CD14-positive monocyte (primary cell): ENCODE data around the gene FREM2. TPM values are rescaled to one million over a fixed set of nuclear protein-coding genes. Genes with fewer than 3 reads are reported as not detected.

Experiments used
- DNase-seq, 3 donors: peaks; one replicate each; pipeline ENCODE4 v3.0.0-alpha.2; 2011 to 2022
- H2AFZ ChIP-seq: 2 replicates; pipeline ENCODE4 v1.6.0; 2012; ENCODE audit warnings: mild to moderate bottlenecking, low read depth, low read length, inconsistent platforms; ENCODE audit not compliant: insufficient read depth, poor library complexity, severe bottlenecking
- H3K27ac ChIP-seq, 2 donors: 1 replicate in 1 of 2; 2 replicates in 1 of 2; pipeline ENCODE4 v1.5.1; 2012 to 2013; ENCODE audit warnings: low read length in 2 of 2, control low read depth in 1 of 2, inconsistent platforms in 1 of 2, low read depth in 1 of 2, mild to moderate bottlenecking in 1 of 2
- H3K27me3 ChIP-seq, 2 donors: one replicate each; pipeline versions ENCODE4 v1.6.0 to v1.6.1; 2011 to 2013; ENCODE audit warnings: low read length in 2 of 2; ENCODE audit not compliant: control insufficient read depth in 2 of 2, insufficient read depth in 2 of 2
- H3K36me3 ChIP-seq, 2 donors: replicated peaks in 1 of 2; 1 replicate in 1 of 2; 2 replicates in 1 of 2; pipeline versions ENCODE4 v1.5.1 to v1.6.1; 2012 to 2013; ENCODE audit warnings: low read length in 2 of 2, control low read depth in 1 of 2, inconsistent platforms in 1 of 2, mild to moderate bottlenecking in 1 of 2; ENCODE audit not compliant: insufficient read depth in 2 of 2, control insufficient read depth in 1 of 2
- H3K4me1 ChIP-seq, 2 donors: 1 replicate in 1 of 2; 2 replicates in 1 of 2; pipeline versions ENCODE4 v1.5.1 to v1.6.1; 2012 to 2013; ENCODE audit warnings: low read length in 2 of 2, control low read depth in 1 of 2, inconsistent platforms in 1 of 2, mild to moderate bottlenecking in 1 of 2, moderate library complexity in 1 of 2; ENCODE audit not compliant: insufficient read depth in 2 of 2, control insufficient read depth in 1 of 2
- H3K4me2 ChIP-seq: replicated peaks from 2 replicates; pipeline ENCODE3; 2012; ENCODE audit warnings: low read length, moderate library complexity, mild to moderate bottlenecking; ENCODE audit not compliant: poor library complexity, severe bottlenecking; ENCODE audit errors: extremely low read depth
- H3K4me3 ChIP-seq, 3 experiments: fragments of 200-600 bp in 1 of 3; sonication (generic) in 1 of 3; replicated peaks in 1 of 3; 1 replicate in 2 of 3; 2 replicates in 1 of 3; pipeline ENCODE4 v1.5.1; 2011 to 2013; ENCODE audit warnings: low read length in 3 of 3, mild to moderate bottlenecking in 3 of 3, control low read depth in 2 of 3, low read depth in 2 of 3, inconsistent platforms in 1 of 3, moderate library complexity in 1 of 3
- H3K79me2 ChIP-seq: 2 replicates; pipeline ENCODE4 v1.6.0; 2012; ENCODE audit warnings: mild to moderate bottlenecking, control low read depth, inconsistent platforms, low read length, moderate library complexity; ENCODE audit not compliant: insufficient read depth
- H3K9ac ChIP-seq: 2 replicates; pipeline ENCODE4 v1.6.0; 2017; ENCODE audit warnings: low read length, mild to moderate bottlenecking; ENCODE audit not compliant: insufficient read depth, poor library complexity, severe bottlenecking
- H3K9me3 ChIP-seq, 2 donors: replicated peaks in 1 of 2; 1 replicate in 1 of 2; 2 replicates in 1 of 2; pipeline versions ENCODE4 v1.5.1 to v1.6.1; 2012 to 2013; ENCODE audit warnings: low read length in 2 of 2, control low read depth in 1 of 2; ENCODE audit not compliant: control insufficient read depth in 1 of 2, insufficient read depth in 1 of 2
- H4K20me1 ChIP-seq: 2 replicates; pipeline ENCODE4 v1.6.0; 2012; ENCODE audit warnings: mild to moderate bottlenecking, low read length, control low read depth, moderate library complexity; ENCODE audit not compliant: insufficient read depth
- H3K27ac Mint-ChIP-seq, 7 donors: one replicate each; pipeline ENCODE4 v1.8.0; 2020; ENCODE audit warnings: mild to moderate bottlenecking in 7 of 7, mixed read lengths in 7 of 7, moderate library complexity in 6 of 7, inconsistent platforms in 2 of 7
- H3K27me3 Mint-ChIP-seq, 3 donors: one replicate each; pipeline ENCODE4 v1.8.0; 2021 to 2022; ENCODE audit warnings: low read depth in 3 of 3, mild to moderate bottlenecking in 3 of 3, mixed read lengths in 3 of 3, moderate library complexity in 3 of 3, inconsistent platforms in 1 of 3
- H3K36me3 Mint-ChIP-seq, 2 donors: one replicate each; pipeline ENCODE4 v1.8.0; 2020; ENCODE audit warnings: mixed read lengths in 2 of 2, inconsistent platforms in 1 of 2, mild to moderate bottlenecking in 1 of 2
- H3K4me1 Mint-ChIP-seq: one replicate; pipeline ENCODE4 v1.8.0; 2020; ENCODE audit warnings: mild to moderate bottlenecking, mixed read lengths
- H3K4me3 Mint-ChIP-seq, 2 donors: one replicate each; pipeline ENCODE4 v1.8.0; 2020; ENCODE audit warnings: mild to moderate bottlenecking in 2 of 2, mixed read lengths in 2 of 2, moderate library complexity in 1 of 2
- H3K9me3 Mint-ChIP-seq, 7 donors: one replicate each; pipeline ENCODE4 v1.8.0; 2020 to 2022; ENCODE audit warnings: mixed read lengths in 7 of 7, mild to moderate bottlenecking in 6 of 7, moderate library complexity in 6 of 7, inconsistent platforms in 2 of 7
- WGBS: methylation state at CpG from one replicate; pipeline ENCODE4 v1.1.5; 2013; ENCODE audit warnings: missing lambda C conversion rate; ENCODE audit not compliant: insufficient coverage; 5-methylcytosine and 5-hydroxymethylcytosine counted together
- intact Hi-C, 2 donors: fragments of 100-400 bp; cut with micrococcal nuclease; formaldehyde crosslinking; loops; one replicate each; pipeline versions ENCODE4 v1.15.0 to v1.15.1; 2023
- polyA plus RNA-seq, 3 donors: library from polyadenylated mRNA; depleted of rRNA in 1 of 3; unstranded in 2 of 3; stranded (reverse) in 1 of 3; fragments of 300-500 nt in 2 of 3; fragments of >200 nt in 1 of 3; fragmentation: Illumina TruSeq in 2 of 3; gene quantifications; 1 replicate in 2 of 3; 2 replicates in 1 of 3; pipeline ENCODE4 v1.2.3, GENCODE V29; 2012 to 2021
- TF ChIP-seq, protein P1 (sequence below): fragments of 200-600 bp; IDR thresholded peaks from one replicate; pipeline ENCODE4 v1.8.0; 2022; ENCODE audit warnings: antibody characterized with exemption, mild to moderate bottlenecking

The FREM2 gene
- polyA plus RNA-seq, 3 donors, result not detected

- intact Hi-C loops, result no loop called here
- no peak overlapping the region for H2AFZ ChIP-seq
- Mint-ChIP-seq H3K27ac (no peak overlapping the region), H3K4me1 (no peaks in the 10 kb centered on the region), H3K9me3 (no peaks in the 10 kb centered on the region), H3K36me3 (no peaks in the 10 kb centered on the region), H3K27me3 (peaks cover 0 to 2% (median 1%) of the 10 kb centered on the region in 3 donors), H3K4me3 (no peak overlapping the region)
- WGBS, result no CpG with 5 or more reads among the region's 2 CpGs
- TF ChIP-seq, protein P1, sequence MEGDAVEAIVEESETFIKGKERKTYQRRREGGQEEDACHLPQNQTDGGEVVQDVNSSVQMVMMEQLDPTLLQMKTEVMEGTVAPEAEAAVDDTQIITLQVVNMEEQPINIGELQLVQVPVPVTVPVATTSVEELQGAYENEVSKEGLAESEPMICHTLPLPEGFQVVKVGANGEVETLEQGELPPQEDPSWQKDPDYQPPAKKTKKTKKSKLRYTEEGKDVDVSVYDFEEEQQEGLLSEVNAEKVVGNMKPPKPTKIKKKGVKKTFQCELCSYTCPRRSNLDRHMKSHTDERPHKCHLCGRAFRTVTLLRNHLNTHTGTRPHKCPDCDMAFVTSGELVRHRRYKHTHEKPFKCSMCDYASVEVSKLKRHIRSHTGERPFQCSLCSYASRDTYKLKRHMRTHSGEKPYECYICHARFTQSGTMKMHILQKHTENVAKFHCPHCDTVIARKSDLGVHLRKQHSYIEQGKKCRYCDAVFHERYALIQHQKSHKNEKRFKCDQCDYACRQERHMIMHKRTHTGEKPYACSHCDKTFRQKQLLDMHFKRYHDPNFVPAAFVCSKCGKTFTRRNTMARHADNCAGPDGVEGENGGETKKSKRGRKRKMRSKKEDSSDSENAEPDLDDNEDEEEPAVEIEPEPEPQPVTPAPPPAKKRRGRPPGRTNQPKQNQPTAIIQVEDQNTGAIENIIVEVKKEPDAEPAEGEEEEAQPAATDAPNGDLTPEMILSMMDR, result no peak
- no peaks in the 10 kb centered on the region for H3K9me3 ChIP-seq
- no peak for DNase-seq
- H3K36me3 ChIP-seq, result no peaks in the 10 kb centered on the region
- H3K4me1 ChIP-seq, result no peaks in the 10 kb centered on the region
- no peak overlapping the region for H3K9ac ChIP-seq
- no peak overlapping the region for H3K4me2 ChIP-seq
- H4K20me1 ChIP-seq, result no peaks in the 10 kb centered on the region
- no peak overlapping the region for H3K4me3 ChIP-seq
- no peak overlapping the region for H3K27ac ChIP-seq
- no peaks in the 10 kb centered on the region for H3K27me3 ChIP-seq
- no peaks in the 10 kb centered on the region for H3K79me2 ChIP-seq
These were observed 79.9 kb downstream of the FREM2 start for GRCh38 chr13:38766799-38767198.

- intact Hi-C loops, result no loop called here
- Histone ChIP-seq H3K4me3 (no peak overlapping the region), H2AFZ (no peak overlapping the region), H3K4me1 (no peaks in the 10 kb centered on the region), H3K79me2 (no peaks in the 10 kb centered on the region), H3K9me3 (no peaks in the 10 kb centered on the region), H3K36me3 (no peaks in the 10 kb centered on the region), H3K4me2 (no peak overlapping the region), H3K9ac (no peak overlapping the region), H3K27ac (no peak overlapping the region), H4K20me1 (no peaks in the 10 kb centered on the region), H3K27me3 (no peaks in the 10 kb centered on the region)
- Mint-ChIP-seq H3K27ac (no peak overlapping the region), H3K9me3 (peaks cover 0 to 2% (median 0%) of the 10 kb centered on the region in 7 donors), H3K4me1 (no peaks in the 10 kb centered on the region), H3K36me3 (no peaks in the 10 kb centered on the region), H3K27me3 (peaks cover 0 to 2% (median 1%) of the 10 kb centered on the region in 3 donors), H3K4me3 (no peak overlapping the region)
- no CpG with 5 or more reads among the region's 1 CpG for WGBS
- DNase-seq, result no peak
- TF ChIP-seq, protein P1, result no peak
These were observed 80.8 kb downstream of the FREM2 start for GRCh38 chr13:38767506-38768265.
